ENCODE measurements around the gene CHSY1.

Gene CHSY1

DNA sequence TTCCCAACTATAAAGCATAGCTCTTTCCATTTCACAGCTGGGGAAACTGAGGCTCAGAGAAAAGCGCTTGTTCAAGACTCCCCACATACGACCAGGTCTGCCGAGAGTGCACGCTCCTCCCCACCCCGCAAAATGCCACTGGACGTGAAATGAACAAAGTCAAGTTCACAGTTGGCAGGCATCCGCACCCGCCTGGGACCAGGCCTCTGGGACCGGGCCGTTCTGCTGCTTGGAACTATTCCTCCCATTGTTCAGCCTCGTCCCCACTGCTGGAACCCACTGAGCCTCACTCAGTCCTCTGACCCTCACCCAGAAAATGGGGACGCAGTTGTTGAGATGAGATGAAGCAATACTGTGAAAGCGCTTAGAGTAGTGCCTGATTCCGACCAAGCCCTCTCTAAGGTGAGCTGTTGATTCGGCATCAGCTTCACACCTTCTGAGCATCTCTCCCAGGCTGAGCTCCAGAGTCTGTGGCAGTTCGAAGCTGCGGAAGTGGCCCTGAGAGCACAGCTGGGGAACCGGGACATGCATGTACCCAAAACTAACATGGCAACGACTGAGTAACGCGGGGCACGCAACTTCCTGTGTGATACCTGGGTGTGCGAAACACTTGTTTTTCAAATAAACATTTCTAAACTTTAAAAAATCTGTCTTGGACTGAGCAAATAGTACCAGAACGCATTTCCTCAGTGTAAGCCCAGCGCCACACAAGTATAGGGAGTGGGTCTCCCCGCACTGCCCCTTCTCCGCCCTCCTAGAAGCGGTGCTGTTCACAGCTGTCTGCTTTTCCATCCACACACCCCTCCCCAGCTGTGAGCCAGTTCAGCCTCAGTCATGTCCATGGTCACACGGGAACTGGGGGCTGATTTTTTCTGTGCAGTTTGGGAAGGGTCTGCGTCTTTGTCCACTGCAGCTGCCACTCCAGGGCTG, 93.4 kb downstream of the CHSY1 start:
- in situ Hi-C loops (cut with MboI; ENCODE audit: low sequenced_read_pairs): no loop called here

DNA sequence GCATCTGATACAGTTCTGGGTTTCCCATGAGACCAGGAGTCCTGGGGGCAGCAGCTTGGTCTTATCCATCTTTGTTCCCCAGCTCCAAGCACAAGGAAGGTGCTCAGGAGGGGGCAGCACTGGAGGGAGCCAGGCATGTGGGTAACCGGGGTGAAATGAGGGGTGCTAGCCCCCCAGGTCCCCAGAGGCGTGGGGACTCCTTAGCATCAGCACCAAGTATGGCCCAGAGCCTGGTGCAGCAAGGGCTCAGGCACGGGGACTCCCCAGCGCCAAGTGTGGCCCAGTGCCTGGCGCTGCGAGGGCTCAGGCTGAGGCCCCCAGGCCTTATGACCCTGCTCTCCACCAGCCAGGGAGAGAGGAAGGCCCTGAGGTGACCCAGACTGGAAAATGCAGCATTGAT, 94.1 kb downstream of the CHSY1 start:
- in situ Hi-C loops (cut with MboI; ENCODE audit: low sequenced_read_pairs): no loop called here

DNA sequence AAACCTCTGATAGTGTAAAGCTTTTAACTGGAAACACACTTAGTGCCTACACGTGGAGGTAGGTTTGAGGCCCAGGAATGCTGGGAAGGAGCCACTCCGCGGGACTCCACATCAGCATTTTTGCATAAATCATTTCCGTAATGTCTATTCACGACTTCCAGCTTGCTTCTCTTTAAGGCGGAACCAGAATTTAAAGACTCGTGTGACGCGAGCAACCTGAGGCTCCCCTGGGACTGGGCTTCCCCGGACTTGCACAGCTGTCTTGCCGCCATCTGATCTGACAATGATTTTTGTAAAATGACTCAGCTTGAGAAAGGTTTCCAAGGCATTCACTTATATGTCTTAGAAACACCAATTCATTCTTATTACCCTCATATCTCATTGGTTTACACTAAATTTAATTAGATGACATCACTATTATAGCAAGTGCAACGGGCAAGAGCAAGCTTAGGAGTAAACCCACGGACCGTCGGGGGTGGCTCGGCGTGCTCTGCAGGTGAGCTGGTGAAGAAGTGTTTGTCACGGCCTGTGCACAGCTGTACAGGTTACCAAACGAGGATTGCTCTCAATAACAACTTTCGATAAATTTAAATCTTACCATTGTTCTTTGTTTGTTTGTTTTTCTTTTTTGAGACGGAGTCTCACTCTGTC, 95.2 kb downstream of the CHSY1 start:
- in situ Hi-C loops (cut with MboI; ENCODE audit: low sequenced_read_pairs): no loop called here

DNA sequence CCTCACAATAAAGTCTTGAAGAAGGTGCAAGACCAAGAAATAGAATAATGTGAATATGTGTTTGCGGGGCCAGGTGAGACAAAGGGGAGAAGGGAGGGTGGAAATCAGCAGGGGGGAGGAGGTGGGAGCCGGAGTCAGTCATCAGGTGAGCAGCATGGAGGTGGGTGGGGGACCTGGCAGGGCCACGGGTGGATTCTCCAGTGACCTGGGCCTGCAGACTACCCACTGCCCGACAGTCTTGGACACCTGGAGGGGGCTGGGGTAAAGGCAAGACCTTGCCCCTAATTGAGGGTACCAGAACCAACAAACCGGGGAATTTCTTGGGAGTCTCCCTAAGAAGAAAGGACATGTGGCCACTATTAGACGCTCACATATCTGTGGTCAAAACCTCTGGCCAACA, 95.8 kb downstream of the CHSY1 start:
- in situ Hi-C loops (cut with MboI; ENCODE audit: low sequenced_read_pairs): no loop called here

DNA sequence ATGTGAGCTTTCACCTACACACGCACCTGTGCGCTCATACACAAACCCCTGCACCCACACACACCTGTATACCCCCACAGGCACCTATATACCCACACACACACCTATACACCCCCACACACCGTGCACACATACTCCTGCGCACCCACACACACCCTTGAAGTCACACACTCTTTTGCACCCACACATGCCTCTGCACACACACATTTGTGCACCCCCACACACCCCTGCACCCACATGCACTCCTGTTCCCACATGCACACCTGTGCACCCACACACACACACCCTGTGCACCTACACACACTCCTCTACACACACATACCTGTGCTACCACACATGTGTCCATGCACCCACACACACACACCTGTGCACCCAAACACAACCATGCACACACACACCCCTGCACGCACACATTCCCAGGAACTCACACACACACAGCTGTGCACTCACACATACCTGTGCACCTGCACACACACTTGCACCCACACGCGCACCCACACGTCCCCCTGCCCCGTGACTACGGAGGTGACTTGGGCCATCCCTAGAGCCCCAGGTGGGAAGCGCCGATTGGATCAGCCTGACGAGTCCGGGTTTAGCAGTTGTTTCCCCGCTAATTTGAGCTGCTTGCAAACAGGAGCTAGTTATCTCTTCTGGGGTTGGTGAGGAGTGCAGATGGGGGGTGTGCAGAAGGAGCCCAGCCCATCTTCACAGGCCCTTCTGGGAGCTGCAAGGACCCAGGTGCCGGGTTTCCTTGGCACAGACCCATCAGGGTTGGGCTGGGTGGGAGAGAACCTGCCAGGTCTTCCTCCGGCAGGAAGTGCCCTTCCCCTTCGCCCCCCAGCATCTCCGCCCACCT, 97.8 kb downstream of the CHSY1 start:
- in situ Hi-C loops (cut with MboI; ENCODE audit: low sequenced_read_pairs): no loop called here

DNA sequence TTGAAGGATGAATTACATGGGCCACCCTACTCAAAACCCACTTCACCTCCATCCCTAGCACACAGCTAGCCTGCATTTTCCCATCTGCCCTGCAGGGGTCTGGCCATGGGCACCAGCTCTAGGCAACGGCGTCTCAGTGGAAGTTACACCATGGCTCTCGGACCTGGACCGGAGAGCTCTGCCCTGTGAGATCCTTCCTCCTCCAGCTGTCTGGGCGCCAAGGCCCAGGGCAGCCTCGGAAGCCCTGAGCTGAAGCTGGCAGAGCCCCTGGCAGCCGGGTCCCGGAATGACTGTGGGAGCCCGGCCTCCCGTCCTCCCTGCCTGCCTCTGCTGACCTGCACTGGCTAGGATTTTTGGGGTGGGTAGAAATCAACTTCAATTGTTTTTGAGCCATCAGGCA, 98.9 kb downstream of the CHSY1 start:
- in situ Hi-C loops (cut with MboI; ENCODE audit: low sequenced_read_pairs): no loop called here

DNA sequence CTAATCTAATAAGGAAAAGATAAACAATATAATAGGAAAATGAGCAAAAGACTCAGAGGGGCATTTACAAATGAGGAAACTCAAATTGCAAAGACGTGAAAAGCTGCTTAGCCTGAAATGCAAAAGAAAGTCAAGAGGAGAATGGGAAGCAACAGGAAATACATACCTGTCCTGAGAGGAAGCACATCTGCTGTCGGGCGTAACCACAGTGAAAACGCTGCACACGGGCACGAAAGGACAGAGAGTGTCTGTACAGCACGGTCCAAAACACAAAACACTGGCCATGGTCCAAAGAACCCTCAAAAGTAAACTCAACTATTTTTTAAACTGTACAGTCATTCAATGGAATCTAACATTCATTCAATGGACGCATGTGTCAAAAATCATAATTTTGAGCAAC, 100.6 kb downstream of the CHSY1 start:
- in situ Hi-C loops (cut with MboI; ENCODE audit: low sequenced_read_pairs): no loop called here

DNA sequence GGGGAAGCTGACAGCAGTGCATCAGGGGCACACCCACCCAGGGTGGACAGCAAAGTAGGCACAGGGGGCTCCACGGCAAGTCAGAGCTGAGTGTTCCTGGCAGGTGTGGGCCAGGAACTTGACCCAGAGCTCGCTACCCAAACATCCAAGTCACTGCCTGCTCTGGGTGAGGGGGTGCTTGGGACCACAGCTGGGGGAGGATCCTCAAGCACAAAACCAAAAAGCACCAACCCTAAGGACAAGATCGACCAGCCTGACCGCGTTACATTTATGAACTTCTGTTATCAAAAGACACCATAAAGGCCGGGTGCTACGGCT, 101.2 kb downstream of the CHSY1 start:
- in situ Hi-C loops (cut with MboI; ENCODE audit: low sequenced_read_pairs): no loop called here

DNA sequence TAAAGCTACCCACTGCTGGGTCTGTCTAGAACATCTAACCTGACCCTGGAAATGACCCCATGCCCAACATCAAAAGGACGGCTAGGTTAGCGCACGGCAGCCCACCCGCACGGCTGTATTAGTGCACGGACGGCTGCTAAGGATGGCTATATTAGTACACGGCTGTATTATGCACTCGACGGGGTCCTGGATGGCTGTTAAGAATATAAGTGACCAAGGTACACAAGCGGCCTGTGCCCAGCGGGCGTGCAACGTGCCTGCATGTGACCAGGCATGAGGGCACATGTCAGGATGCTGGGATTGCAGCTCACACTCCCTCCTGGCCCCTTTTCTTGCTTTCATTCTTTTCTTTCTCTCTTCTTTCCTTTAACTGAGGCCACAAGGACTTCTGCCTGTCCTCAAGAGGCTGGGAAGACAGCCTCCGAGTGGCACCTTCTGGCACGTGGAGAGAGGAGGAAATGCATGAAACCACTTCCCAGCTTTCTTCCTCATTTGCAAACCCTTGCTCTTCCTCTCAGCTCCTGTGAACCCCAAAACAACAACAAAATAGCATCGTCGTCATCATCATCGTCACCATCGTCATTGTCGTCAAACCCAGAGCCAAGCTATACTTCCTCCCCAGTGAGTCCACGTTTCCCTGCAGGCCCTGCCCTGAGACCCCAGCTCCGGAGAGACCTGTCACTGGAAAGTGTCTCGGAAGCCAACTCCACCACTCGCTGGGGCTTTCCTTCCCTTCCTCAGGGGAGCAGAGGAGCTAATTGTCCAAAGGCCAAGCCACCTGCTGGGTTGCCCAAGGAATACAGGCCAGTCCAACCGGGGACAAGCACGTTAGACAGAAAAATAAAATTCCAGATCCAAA, 101.8 kb downstream of the CHSY1 start:
- in situ Hi-C loops (cut with MboI; ENCODE audit: low sequenced_read_pairs): no loop called here

DNA sequence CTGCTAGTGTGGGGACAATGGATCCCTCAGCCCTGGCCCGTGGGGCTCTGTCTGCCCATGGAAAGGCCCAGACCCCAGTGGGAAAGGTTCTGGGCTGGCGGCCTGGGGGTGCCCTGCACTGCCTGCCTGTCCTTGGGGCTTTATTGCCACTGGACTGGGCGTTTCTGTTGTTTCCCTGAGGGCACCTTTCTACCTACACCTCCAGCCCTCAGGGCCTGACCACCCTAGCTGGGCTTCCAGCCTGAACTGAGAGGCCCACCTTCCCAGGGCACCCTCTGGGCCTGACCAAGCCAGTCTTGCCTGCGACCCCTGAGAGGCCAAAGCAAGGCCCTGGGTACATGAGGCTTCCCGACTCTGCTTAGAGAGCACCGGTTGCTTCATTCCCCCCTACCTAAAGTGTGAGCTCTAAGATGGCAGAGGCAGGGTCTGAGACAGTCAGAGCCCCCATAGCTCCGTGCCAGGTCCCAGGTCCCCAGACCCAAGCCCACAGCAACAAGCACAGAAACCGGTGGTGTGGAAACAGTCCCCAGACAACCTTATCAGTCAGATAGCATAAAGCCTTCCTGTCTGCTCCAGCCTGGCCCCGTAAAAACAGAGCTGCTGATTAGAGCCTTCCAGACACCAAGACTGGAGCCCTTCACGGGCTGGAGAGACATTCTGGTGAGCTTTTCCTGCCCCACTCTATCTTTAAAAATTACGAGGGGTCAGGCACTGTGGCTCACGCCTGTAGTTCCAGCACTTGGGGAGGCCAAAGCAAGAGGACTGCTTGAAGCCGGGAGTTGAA, 102.8 kb downstream of the CHSY1 start:
- in situ Hi-C loops (cut with MboI; ENCODE audit: low sequenced_read_pairs): no loop called here

DNA sequence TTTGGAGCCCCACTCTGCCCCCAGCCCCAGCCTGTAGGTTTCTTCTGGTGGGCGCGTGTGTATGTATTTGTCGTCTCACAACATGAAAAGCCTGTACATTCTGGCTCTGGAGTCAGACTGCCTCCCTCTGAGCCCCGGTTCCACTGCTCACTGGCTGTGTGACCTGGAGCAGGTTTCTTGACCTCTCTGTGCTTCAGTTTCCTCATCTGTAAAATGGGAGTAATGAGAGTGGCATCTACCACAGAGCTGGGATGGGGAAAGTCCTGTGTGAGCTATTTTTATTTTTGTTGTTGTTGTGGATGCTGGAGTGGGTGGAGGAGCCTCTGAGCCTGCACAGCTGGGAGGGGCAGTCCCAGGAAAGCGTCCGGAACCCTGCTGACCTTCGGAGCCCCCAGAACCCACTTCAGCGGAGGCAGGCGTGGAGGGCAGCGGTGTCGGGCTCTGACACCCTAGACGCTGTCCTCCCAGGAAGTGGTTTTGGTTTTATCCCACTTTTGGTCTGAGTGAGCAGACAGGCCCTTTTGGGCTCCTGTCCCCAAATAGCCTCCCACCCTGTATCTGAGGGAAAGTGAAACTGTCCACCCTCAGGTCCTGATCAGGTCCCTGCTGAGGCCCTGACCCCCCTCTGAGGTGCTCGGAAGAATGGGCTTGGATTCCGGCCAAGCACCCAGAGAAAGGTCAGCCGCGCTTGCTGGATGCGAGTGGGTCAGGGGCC, 103.5 kb downstream of the CHSY1 start:
- in situ Hi-C loops (cut with MboI; ENCODE audit: low sequenced_read_pairs): no loop called here

DNA sequence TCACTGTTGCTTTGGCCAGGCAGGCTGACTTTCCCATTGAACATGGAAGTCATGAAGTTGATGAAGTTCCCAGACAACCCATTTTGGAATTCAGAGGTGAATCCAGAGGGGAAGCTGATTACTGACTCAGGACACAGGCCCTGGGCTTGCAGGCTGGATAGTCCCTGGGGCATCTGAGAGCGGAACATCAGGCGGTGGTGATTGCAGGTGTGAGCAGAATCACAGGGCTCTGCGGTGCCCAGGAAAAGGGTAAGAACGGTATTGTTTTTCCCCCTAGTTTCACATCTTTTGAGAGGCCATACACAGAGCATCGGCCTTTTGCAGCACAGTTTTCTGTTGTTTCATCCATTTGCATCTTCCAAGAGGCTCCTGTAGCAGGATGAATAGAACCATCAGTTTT, 104.7 kb downstream of the CHSY1 start:
- in situ Hi-C loops (cut with MboI; ENCODE audit: low sequenced_read_pairs): no loop called here

DNA sequence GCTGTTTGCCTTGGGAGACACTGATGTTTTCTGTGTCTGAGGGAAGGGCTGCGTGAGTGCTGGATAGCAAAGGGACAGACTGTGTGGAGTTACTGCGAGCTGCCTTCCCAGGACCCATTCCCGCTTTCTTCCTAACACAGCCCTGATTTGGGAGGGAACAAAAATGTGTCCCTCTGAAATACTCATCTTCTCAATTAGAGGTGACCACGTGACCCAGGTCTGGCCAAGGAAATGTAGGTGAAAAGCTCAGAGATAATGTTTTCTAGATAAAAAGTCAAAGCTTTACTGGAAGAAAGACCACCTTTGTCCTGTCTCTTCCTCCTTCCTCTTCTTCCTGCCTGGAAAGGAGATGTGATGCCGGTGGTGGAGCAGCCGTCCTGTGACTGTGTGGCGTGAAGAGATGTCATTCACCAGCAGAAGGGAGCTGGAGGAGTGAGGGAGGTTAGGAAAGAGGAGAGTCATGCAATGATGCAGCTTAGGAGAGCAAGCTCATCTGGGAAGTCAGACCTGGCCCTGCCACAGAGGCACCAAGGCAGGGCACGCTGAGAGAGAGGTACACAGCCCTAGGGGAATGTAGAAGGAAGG, 105.6 kb downstream of the CHSY1 start:
- in situ Hi-C loops (cut with MboI; ENCODE audit: low sequenced_read_pairs): no loop called here

DNA sequence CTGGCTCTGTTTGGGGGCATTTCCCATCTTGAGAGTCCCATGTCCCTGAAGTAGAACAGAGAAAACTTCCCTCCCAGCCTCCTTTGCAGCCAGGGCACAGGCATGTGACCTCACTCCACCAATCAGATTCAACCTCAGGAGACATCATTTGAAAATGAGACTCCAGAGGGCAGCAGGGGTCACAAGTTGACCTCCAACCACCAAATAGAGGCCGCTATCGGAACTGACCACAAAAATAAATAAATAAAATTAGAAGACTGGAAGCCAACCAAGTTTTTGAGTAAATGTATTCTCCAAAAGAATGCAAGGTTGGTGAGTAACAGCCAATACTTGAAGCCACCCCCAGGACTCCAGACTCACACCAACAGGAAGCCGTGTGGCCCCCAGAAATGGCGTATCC, 106.5 kb downstream of the CHSY1 start:
- in situ Hi-C loops (cut with MboI; ENCODE audit: low sequenced_read_pairs): no loop called here

DNA sequence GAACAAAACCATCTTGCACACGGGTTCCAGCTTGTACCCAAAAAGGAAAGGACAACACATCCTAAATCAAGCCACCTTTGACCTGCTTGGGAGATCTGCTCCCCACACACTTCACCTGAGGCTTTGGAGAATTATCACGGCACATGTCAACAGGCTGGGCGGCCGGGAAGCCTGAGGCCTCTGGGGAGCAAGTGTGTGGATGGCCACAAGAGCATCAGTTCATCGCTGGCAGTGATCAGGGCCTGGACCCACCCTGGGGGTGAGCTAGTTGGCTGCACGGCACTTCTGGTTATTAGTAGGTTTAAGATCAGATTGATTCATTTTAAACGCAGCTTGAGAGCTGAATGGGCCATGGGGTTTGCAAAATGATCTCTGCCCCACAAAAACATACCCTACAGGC, 108.5 kb downstream of the CHSY1 start:
- in situ Hi-C loops (cut with MboI; ENCODE audit: low sequenced_read_pairs): no loop called here

DNA sequence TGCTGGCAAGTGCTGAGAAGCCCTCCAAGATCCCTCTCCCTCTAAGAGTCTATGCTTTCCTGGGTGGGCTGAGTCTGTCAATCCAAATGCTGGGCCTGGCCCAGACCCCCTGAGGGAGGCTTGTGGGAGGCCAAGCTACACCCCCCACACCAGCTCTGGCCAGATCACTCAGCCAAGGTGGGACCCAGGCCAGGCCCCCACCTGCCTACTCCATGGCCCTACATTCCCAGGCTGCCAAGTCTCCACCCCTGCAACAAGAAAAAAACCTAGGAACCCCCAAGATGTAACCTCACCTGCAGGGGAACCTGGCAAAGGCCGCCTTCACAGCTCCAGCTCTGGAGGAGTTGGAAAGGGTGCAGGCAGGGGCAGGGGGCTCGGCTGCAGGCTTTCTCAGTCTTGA, 109.1 kb downstream of the CHSY1 start:
- in situ Hi-C loops (cut with MboI; ENCODE audit: low sequenced_read_pairs): no loop called here

DNA sequence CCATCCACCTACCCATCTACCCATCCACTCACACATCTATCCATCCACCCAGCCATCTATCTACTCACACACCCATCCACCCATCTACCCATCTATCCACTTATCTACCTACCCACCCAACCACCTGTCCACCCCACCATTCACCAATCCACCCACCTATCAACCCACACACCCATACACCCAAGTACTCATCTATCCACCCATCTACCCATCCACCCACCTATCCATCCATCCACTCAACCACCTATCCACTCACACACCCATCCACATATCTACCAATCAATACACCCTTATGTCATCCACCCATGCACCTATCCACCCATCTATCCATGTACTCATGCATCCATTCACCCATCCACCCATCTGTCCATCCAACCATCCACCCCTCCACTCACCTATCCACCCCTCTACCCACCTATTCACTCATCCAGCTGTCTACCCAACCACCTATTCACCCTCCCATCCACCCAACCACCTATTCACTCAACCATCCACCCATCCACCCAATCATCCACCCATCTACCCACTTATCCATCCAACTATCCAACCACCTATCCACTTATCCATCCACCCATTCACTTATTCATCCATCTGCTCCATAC, 109.8 kb downstream of the CHSY1 start:
- in situ Hi-C loops (cut with MboI; ENCODE audit: low sequenced_read_pairs): no loop called here

DNA sequence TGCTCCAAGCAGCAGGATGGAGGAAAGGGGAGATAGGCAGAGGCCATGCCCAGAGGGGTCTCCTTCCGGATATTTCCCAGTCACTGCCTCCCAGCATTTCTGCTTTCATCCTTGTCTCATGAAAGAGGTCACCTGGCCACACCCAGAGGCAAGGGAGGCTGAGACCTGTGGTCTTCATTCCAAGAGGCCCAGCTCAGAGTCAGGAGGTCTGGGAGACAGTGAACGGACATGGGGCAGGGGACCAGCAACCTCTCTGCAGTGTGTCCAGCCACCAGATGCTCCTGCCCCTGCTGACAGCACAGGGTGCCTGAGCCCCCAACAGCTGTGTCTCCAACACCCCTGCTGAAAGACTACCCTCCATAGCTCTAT, 111.2 kb downstream of the CHSY1 start:
- in situ Hi-C loops (cut with MboI; ENCODE audit: low sequenced_read_pairs): no loop called here

Measured in hTERT RPE-1 (cell line).